ENCODE data around the gene ZNF785.

DNA sequence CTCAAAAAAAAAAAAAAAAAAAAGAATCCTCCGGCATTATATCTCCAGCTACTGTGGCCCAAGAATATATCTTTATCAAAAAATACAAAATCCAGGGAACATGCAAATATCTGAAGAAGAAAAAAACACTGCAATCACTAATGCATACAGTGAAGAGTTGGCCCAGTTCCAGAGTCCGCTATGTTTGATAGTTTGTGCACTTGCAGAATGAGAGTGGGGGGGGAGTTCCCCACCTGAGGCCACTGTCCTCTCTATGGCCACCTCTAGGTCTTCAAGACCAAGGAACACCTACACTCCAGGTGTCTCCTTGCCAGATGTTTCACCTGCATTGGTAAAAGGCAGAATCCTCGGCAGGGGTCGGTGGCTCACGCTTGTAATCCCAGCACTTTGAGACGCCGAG is 4.0 kb downstream of the ZNF785 start:
- TF ChIP-seq POLR2A (IDR thresholded peaks at IDR 0.05; ENCODE audit: low read depth, low read length) (no peak), POLR2AphosphoS5 (IDR thresholded peaks at IDR 0.05; ENCODE audit: low read depth, low read length) (no peak), SPI1 (IDR thresholded peaks at IDR 0.05; ENCODE audit: low read depth, low read length) (no peak), TAF1 (IDR thresholded peaks at IDR 0.05; ENCODE audit: low read depth, low read length) (no peak), PAX5 (IDR thresholded peaks at IDR 0.05; ENCODE audit: insufficient read depth, low read length, severe bottlenecking) (no peak)
